DMS153 (cell line): ENCODE measurements around the gene CLEC4G.

Source experiments
- DNase-seq: peaks from one replicate; lab custom pipeline; 2025; lab: John Stamatoyannopoulos, UW

Gene CLEC4G

DNA sequence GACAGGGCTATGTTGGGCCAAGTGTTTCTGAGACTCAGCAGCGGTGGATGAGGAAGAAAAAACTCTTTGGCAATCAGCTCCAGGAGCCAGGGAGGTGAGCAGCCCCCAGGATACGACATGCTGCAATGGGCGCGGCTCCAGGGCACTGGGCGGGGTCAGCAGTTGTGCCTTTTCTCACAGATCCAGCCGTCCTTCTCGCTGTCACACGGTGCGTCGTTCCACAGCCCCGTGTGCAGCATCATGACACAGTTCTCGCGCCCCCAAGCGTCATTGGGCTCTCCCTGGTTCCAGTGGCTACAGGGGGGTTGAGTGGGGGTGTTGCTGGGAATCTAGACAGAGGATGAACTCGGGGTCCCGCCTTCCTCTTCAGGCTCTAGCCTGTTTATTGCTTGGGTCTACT, 2.7 kb downstream of the CLEC4G start:
- DNase-seq = no peak

- DNase-seq = no peak
These were observed 6.1 kb downstream of the CLEC4G start for GRCh38 chr19:7725791-7726190.

- DNase-seq = peak; percentile 2
These were observed 9.7 kb downstream of the CLEC4G start for GRCh38 chr19:7722231-7722651.

DNA sequence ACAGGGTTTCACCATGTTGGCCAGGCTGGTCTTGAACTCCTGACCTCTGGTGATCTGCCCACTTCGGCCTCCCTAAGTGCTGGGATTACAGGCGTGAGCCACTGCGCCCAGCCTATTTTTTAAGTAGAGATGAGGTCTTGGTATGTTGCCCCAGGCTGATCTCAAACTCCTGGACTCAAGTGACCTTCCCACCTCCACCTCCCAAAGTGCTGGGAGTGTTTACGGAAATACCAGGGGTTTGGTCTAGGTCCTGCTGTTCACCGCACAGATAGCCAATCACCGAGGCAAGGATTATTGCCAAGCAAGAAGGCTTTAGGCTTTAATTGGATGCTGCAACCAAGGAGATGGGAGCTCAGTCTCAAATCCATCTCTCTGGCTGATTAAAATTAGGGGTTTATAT, 11.6 kb downstream of the CLEC4G start:
- no peak for DNase-seq

DNA sequence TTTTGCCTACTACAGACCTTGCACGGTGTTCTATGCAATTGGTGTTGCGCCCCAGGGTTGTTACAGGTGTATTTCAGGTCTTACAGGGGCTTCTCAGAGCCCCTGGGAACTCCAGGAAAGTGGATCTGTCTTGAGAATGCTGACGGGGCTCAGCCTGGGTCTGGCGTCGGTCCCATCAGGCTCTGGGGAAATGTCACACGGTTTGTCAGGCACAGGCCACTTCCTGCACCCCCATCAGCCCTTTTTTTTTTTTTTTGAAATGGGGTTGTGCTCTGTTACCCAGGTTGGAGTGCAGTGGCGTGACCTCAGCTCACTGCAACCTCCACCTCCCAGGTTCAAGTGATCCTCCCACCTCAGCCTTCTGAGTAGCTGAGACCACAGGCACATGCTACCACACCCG, 13.2 kb downstream of the CLEC4G start:
- no peak for DNase-seq

DNA sequence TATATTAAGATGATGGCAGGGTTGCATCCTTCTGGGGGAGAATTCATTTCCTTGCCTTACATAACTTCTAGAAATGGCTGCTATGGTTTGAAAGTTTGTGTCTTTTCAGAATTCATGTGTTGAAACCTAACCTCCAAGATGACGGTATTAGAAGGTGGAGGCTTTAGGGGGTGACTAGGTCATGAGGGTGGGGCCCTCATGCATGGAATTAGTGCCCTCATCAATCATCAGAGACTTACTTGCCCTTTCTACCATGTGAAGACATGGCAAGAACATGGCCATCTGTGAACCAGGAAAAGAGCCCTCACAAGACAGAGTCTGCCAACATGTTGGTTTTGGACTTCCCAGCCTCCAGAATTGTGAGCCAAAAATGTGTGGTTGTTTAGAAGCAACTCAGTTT, 15.1 kb downstream of the CLEC4G start:
- DNase-seq = no peak

GRCh38 chr19:7715671-7716070, 16.2 kb downstream of the CLEC4G start:
- DNase-seq = no peak

- DNase-seq = no peak
These were observed 21.3 kb downstream of the CLEC4G start for GRCh38 chr19:7710616-7711015.

DNA sequence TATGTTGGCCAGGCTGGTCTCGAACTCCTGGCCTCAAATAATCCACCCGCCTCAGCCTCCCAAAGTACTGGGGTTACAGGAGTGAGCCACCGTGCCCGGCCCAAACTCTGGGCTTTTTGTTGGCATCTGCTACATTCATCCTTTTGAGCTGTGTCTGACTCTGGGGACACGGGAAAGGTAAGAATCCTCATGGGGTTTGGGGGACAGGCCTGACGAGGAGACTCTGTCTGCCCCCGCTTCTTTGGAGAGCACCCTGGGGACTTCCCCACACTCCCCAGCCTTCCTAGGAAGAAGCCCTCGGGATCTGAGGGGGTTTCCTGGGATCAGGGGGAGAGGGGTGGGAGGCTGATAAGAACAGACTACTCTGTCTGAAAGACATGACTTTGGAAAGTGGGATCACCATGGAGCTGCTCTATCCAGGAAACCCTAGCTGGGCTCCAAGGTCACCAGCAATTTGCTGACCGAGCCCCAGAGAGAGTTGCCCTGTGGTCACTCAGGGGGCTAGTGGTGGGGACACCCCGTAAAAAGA, 21.9 kb downstream of the CLEC4G start:
- no peak for DNase-seq

DNA sequence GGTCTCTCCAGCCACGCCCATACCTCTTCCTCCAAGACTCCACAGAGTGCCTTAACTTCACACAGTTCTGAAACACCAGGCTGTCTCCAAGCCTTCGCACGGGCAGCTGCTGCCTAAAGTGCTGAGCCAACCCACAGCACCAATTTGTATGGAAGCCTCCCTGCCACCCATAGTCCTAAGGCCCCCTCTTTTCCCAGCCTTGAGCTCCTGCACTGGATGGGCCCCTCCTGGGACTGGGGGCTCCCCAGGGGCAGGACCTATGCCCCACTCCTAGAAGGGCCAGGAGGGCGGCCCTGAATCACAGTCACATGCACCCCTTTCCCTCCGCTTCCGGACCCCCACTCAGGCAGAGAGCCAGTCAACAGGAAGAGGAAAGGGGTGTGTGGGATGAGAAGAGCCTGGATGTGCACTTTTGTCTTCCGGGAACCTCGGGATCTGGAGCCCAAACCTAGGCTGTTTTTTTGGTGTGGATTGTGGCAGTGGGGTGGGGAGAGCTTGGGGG, 24.9 kb downstream of the CLEC4G start:
- DNase-seq = no peak

DNA sequence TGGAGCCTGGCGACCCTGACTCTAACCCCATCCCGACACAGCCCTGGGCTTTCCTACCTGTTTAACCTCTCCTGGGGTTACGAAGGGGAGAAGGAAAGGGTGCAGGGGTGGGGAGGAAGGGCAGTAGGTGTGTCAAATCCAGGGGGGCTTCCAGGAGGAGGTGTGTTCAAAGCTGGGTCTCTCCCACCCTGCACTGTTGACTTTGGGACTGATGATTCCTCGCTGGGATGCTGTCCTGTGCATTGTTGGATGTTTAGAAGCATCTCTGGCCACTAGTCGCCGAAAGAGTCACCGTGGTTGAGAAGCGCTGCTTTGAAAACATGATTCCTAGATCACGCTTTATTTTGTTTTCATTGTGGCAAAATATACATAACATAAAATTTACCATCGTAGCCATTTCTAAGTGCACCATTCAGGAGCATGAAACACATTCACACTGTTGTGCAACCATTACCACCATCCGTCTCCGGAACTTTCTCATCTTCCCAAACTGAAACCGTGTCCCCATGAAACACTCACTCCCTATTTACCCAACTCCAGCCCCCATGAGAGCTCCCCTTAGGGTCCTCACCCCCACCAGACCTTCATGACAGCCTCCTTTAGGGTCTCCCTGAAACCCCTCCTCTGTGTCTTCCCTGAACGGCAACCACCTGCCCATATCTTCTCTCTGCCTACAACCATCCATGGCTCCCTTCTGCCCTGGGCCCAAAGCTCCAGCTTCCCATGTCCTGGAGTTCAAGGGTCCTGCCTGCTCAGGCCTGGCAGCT, 25.5 kb downstream of the CLEC4G start:
- DNase-seq = no peak

DNA sequence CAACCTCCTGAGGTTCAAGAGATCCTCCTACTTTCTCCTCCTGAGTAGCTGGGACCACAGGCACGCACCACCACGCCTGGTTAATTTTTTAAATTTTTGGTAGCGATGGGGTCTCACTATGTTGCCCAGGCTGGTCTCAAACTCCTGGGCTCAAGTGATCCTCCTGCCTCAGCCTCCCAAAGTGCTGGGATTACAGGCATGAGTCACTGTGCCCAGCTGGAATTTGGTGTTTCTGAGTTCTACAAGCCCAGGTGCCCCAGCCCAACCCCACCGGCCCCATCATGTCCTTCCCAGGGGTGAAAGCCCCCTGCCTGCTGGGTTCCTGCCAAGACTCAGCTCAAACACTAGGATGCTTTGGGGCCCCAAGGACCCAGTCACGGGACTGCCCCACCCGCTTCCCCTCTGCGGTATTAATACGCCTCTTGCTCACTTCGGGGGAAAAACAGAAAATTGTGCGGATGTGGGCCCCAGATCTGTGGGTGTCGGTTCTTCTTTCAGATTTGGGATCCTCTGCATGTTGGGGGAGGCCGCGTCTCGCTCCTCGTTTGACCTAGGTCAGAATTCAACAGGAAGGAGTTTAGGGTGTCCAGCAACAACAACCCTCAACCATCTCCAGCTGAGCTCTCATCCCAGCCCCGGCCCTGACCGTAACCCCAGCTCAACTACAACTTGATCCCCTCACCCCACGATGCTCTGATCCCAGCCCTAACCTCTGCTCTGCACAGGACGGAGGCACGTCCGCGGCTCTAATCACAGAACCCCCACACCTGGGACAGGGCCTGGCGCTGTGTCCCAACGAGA, 26.3 kb downstream of the CLEC4G start:
- no peak for DNase-seq

- DNase-seq = no peak
These were observed 27.4 kb downstream of the CLEC4G start for GRCh38 chr19:7704280-7705060.

GRCh38 chr19:7703332-7703731, 28.6 kb downstream of the CLEC4G start:
- DNase-seq = no peak

- DNase-seq = no peak
These were observed 30.1 kb downstream of the CLEC4G start, which contains the start of gene FCER2 for GRCh38 chr19:7701654-7702457. FCER2 (minus strand) TSS chr19:7702131; CDS start chr19:7699760, 2,371 bp downstream.

DNA sequence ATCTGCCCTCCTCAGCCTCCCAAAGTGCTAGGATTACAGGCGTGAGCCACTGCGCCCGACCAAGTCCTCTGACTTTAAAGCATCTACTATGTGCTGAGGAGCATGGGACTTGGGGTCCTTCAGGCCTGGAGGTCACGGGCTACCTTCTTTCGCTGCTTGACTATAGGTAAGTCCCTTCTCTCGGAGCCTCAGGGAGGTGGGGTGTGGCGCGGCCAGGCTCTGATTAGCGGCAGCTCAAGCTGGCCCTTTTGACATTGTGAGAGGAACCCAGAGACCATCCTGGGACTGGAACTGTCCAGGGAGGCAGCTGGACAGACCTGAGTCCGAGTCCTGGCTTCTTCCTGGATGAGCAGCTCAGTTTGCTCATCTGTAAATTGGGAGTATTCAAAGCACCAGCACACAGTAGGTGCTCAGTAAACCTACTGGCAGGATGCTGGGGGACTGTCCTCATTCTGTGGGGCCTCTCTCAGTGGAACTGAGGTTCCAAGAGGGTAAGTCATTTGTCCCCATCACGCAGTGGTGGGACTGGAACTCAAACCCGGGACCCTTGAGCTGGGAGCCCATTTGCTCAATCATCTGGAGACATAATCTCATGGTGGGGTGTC, 30.8 kb downstream of the CLEC4G start:
- no peak for DNase-seq

DNA sequence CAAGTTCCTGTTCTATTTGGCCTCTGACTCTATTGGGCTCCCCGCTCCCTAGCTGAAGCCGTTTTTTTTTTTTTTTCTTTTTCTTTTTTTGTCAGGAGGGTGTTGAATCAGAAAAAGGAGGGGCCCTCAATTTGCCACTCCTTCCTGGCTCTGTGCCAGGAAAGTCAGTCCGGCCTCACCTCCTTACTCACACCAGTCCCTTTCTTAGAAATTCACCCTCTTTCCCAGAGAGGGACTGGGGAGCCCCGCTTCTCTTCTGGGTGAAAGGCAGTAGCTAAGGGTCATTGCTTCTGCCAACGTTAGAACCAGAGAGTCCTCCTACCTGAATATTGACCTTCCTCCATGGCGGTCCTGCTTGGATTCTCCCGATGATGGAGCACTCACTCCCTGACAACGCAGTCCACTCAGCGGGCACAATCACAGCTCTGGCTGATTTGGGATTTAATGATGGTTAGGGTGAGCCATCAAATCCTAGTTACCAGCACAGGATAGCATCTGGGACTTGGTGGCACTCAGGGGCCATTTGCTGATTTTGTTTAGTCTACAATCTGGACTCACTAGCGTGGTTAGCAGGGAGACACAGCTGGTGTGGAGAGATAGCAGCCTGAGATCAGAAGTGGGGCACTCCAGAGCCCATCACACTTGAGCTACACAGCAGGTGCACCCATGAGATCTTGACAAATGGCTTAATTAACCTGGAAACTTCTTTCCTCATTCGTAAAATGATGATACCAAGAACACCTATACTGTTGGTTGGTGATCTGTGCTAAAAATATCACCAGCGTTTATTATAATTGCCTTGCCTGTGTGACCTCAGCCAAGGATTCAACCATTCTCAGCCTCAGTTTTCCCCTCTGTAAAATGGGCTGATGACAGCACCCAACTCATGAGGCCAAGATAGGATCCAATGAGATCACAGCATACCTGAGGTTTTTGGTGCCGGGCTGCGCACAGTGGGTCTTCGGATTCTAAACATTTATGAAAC, 32.2 kb downstream of the CLEC4G start:
- DNase-seq = no peak

- no peak for DNase-seq
These were observed 32.9 kb downstream of the CLEC4G start for GRCh38 chr19:7699003-7699402.

DNA sequence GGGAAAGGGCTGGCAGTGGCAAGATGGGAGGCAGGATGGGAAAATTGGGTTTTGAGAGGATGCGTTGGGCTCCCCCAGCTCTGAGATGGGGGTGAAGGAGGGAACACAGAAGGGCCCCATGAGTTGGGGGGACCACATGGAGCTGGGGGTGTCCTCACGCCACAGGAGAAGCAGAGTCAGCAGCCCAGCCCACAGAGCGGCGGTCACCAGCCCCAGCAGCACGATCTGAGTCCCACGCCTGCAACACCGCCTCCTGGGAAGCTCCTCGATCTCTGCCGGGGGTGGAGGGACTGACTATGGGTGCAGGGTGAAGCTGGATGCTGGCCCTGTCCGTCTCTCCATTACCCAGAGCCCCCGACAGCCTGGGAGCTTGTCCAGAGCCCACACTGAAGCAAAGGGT, 33.3 kb downstream of the CLEC4G start:
- DNase-seq = no peak
